Sigmoid colon (tissue), 7 donors: Measurements from ENCODE around the gene LECT2. TPM values are rescaled to one million over a fixed set of nuclear protein-coding genes. Genes with fewer than 3 reads are reported as not detected.

ENCODE experiments used
- DNase-seq: peaks from one replicate; pipeline ENCODE4 v3.0.0-alpha.2; 2019
- H3K27ac ChIP-seq, 4 donors: fragments of 200-600 bp; sonication (generic); one replicate each; pipeline ENCODE4 v1.5.1; 2016 to 2019; ENCODE audit warnings: mild to moderate bottlenecking in 1 of 4
- H3K27me3 ChIP-seq, 3 donors: fragments of 200-600 bp; sonication (generic); one replicate each; pipeline ENCODE4 v1.5.1; 2019; ENCODE audit warnings: mild to moderate bottlenecking in 1 of 3
- H3K36me3 ChIP-seq, 4 donors: fragments of 200-600 bp; sonication (generic); one replicate each; pipeline ENCODE4 v1.5.1; 2016 to 2019
- H3K4me1 ChIP-seq, 4 donors: fragments of 200-600 bp; sonication (generic); one replicate each; pipeline ENCODE4 v1.5.1; 2017 to 2019
- H3K4me3 ChIP-seq, 4 donors: fragments of 200-600 bp; sonication (generic); one replicate each; pipeline ENCODE4 v1.5.1; 2017 to 2019; ENCODE audit warnings: mild to moderate bottlenecking in 2 of 4, moderate library complexity in 1 of 4
- H3K9me3 ChIP-seq, 4 donors: fragments of 200-600 bp in 3 of 4; sonication (generic) in 3 of 4; one replicate each; pipeline versions ENCODE4 v1.5.1 to v1.6.1; 2013 to 2019
- EP300 ChIP-seq, 4 donors: sonication (generic); formaldehyde crosslinking; IDR thresholded peaks; one replicate each; pipeline ENCODE4 v1.6.1; 2017; ENCODE audit warnings: antibody characterized with exemption in 4 of 4
- POLR2A ChIP-seq, 2 donors: fragments of 450-650 bp; IDR thresholded peaks; one replicate each; pipeline ENCODE4 v1.6.1; 2016; ENCODE audit warnings: antibody characterized with exemption in 2 of 2, mild to moderate bottlenecking in 2 of 2, moderate library complexity in 2 of 2
- POLR2AphosphoS5 ChIP-seq, 4 donors: sonication (generic); formaldehyde crosslinking; IDR thresholded peaks; one replicate each; pipeline ENCODE4 v1.6.1; 2017; ENCODE audit warnings: antibody characterized with exemption in 4 of 4
- WGBS, 2 donors: extraction: QIAGEN DNeasy Blood & Tissue Kit; methylation state at CpG; one replicate each; pipeline ENCODE4 v1.1.7; 2013; 5-methylcytosine and 5-hydroxymethylcytosine counted together
- intact Hi-C: fragments of 100-400 bp; cut with DNase I; formaldehyde crosslinking; loops from one replicate; pipeline ENCODE4 v1.15.1; 2023
- polyA plus RNA-seq, 3 donors: library from polyadenylated mRNA; stranded (reverse); fragments of 200-250 nt; gene quantifications; one replicate each; pipeline ENCODE4 v1.2.3, GENCODE V29; 2013
- total RNA-seq, 4 donors: library from RNA; depleted of rRNA; stranded (reverse); fragments of >200 nt; gene quantifications; one replicate each; pipeline ENCODE4 v1.1.0, GENCODE V29; 2016
- TF ChIP-seq, protein P1 (sequence below), 4 experiments: fragments of 450-650 bp in 3 of 4; fragments of 200-600 bp in 1 of 4; IDR thresholded peaks; one replicate each; pipeline ENCODE4 v1.5.1; 2016 to 2019; ENCODE audit warnings: antibody characterized with exemption in 4 of 4, mild to moderate bottlenecking in 3 of 4, moderate library complexity in 2 of 4
- donor health status: healthy with polysubstance abuse.
- donor health status: Bipolar disorder and iron deficiency.
- donor health status: healthy.

LECT2 gene
- total and polyA plus RNA-seq, 7 donors = not detected

DNA sequence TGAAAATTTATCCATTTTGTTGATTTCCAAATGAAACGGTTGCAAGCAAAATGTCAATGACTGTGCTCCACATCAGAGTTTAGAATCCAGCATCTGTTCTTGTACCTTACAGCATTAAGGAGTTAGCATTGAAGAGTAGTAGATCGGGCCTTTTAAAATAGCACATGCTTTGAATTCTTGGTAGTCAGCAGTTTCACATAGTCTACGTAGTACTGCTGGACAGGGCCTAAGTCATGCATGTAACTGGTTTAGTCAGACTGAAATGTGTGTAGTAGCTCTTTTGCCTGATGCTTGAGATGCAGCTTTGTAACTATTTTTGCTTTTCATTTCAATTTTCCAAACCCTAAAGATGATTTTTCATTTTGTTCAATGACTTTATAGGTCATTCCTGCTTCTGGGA lies 19.8 kb downstream of the LECT2 start:
- no peak for DNase-seq
- Histone ChIP-seq H3K36me3 (no peaks in the 10 kb centered on the region), H3K9me3 (no peaks in the 10 kb centered on the region), H3K4me3 (no peak overlapping the region), H3K27ac (no peak overlapping the region), H3K4me1 (peaks cover 0 to 10% (median 8%) of the 10 kb centered on the region in 4 donors), H3K27me3 (peaks cover 12 to 26% (median 13%) of the 10 kb centered on the region in 3 donors)
- no peak for TF ChIP-seq POLR2A (IDR thresholded peaks at IDR 0.05)
- TF ChIP-seq, protein P1, sequence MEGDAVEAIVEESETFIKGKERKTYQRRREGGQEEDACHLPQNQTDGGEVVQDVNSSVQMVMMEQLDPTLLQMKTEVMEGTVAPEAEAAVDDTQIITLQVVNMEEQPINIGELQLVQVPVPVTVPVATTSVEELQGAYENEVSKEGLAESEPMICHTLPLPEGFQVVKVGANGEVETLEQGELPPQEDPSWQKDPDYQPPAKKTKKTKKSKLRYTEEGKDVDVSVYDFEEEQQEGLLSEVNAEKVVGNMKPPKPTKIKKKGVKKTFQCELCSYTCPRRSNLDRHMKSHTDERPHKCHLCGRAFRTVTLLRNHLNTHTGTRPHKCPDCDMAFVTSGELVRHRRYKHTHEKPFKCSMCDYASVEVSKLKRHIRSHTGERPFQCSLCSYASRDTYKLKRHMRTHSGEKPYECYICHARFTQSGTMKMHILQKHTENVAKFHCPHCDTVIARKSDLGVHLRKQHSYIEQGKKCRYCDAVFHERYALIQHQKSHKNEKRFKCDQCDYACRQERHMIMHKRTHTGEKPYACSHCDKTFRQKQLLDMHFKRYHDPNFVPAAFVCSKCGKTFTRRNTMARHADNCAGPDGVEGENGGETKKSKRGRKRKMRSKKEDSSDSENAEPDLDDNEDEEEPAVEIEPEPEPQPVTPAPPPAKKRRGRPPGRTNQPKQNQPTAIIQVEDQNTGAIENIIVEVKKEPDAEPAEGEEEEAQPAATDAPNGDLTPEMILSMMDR (IDR thresholded peaks at IDR 0.05) = no peak
- TF ChIP-seq EP300 (IDR thresholded peaks at IDR 0.05) = no peak
- TF ChIP-seq POLR2AphosphoS5 (IDR thresholded peaks at IDR 0.05) = no peak
- 80 to 83% methylated on average over 3 of the region's 3 CpGs for WGBS, 2 donors
- intact Hi-C loops = no loop called here

DNA sequence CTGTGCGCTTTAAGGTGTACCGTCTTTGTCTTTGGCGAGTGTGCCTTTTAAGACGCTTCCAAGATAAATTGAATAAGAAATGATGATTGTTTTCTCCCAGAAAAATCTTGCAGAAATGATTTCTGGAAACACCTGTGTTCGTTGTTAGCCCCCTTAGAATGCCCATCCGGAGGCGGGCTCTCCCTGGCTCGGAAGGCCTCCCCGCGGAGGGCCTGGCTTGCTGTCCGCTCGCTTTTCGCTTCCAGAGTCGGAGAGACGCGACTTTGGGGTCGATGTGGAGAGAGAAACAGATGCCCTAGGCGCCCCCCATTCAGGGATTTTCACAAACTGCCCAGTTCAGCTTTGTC lies 23.9 kb downstream of the LECT2 start:
- Histone ChIP-seq H3K36me3 (no peaks in the 10 kb centered on the region), H3K4me3 (peak overlapping the region in 1 of 4 donors; percentile 45), H3K4me1 (peaks cover 0 to 13% (median 9%) of the 10 kb centered on the region in 4 donors), H3K27me3 (peaks cover 16 to 59% (median 27%) of the 10 kb centered on the region in 3 donors), H3K27ac (no peak overlapping the region), H3K9me3 (no peaks in the 10 kb centered on the region)
- DNase-seq = no peak
- TF ChIP-seq POLR2AphosphoS5 (IDR thresholded peaks at IDR 0.05) = no peak
- TF ChIP-seq EP300 (IDR thresholded peaks at IDR 0.05) = no peak
- TF ChIP-seq POLR2A (IDR thresholded peaks at IDR 0.05) = no peak
- TF ChIP-seq, protein P1 (IDR thresholded peaks at IDR 0.05) = no peak
- WGBS, 2 donors = 32 to 69% methylated on average over 18 of the region's 18 CpGs
- intact Hi-C loops = no loop called here

- Histone ChIP-seq H3K4me1 (peaks cover 0 to 13% (median 9%) of the 10 kb centered on the region in 4 donors), H3K9me3 (no peaks in the 10 kb centered on the region), H3K27ac (no peak overlapping the region), H3K36me3 (no peaks in the 10 kb centered on the region), H3K27me3 (peaks cover 16 to 59% (median 27%) of the 10 kb centered on the region in 3 donors), H3K4me3 (peak overlapping the region in 3 of 4 donors; percentile 29 to 46 (median 45))
- 4 to 6% methylated on average over 99 of the region's 99 CpGs for WGBS, 2 donors
- DNase-seq = no peak
- intact Hi-C loops = no loop called here
- TF ChIP-seq POLR2AphosphoS5 (IDR thresholded peaks at IDR 0.05) (no peak), POLR2A (IDR thresholded peaks at IDR 0.05) (no peak)
- TF ChIP-seq, protein P1 (IDR thresholded peaks at IDR 0.05) = no peak
Observed at GRCh38 chr5:135930029-135930948, 24.5 kb downstream of the LECT2 start.

- no peak overlapping the region for H3K27ac ChIP-seq
- intact Hi-C loops = no loop called here
- WGBS, 2 donors = 44 to 58% methylated on average over 1 of the region's 1 CpG
- H3K4me3 ChIP-seq = no peak overlapping the region
- TF ChIP-seq, protein P1 (IDR thresholded peaks at IDR 0.05) = no peak
- TF ChIP-seq EP300 (IDR thresholded peaks at IDR 0.05) (no peak), POLR2AphosphoS5 (IDR thresholded peaks at IDR 0.05) (no peak), POLR2A (IDR thresholded peaks at IDR 0.05) (no peak)
- H3K36me3 ChIP-seq = no peaks in the 10 kb centered on the region
- H3K27me3 ChIP-seq = peaks cover 0 to 15% (median 4%) of the 10 kb centered on the region in 3 donors
- DNase-seq = no peak
- no peaks in the 10 kb centered on the region for H3K4me1 ChIP-seq
- no peaks in the 10 kb centered on the region for H3K9me3 ChIP-seq
Observed at GRCh38 chr5:135921388-135921787, 33.4 kb downstream of the LECT2 start.
